HG02588 (cell line): ENCODE data around the gene TMEM14A.
A peak's percentile ranks its signal among the peaks of the same experiment; 100 is the strongest.

Experiments
- ATAC-seq: cut with Tn5 transposase; IDR thresholded peaks from one replicate; pipeline ENCODE4 v1.9.1; 2021; ENCODE audit warnings: mild to moderate bottlenecking, moderate library complexity; ENCODE audit not compliant: unreplicated experiment

Gene TMEM14A, protein sequence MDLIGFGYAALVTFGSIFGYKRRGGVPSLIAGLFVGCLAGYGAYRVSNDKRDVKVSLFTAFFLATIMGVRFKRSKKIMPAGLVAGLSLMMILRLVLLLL

DNA sequence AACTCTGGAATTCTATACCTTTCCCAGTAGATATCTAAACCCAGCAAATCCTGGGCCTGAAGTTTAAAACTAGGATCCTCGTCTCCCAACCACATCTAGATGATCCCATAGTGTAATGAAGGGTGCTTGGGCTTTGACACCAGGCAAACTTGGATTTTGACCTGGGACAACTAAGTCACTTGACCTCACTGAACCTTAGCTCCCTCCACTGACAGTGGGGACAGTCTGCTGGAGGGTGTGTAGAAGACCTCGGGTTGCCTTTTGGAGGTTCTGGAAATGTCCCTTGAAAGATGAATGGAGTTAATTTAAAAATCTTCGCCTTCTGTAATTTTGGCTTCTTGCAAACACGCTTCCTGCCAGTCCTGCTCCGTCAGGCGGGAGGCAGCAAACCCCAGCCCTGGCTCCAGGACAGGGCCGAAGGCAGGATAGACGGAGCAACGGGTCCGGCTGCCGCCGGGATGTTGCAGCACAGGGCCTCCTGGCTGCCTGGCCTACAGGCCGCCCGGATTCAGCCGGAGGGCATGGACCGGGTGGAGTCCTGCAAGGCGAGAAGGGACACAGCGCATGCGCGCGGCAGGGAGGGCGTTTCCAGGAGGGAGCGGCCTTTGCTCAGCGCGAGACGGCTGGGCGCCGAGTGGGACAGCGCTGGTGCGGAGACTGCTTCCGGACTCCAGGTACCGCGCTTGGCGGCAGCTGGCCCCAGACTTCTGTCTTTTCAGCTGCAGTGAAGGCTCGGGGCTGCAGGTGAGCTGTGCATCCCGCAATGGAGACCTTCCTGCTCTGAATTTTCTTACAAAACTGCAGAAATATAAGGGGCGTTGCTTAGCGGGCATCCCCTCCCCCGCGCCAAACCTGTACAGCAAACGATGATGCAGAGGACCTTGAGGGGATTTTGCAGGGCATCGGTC, at the start of gene TMEM14A:
Gene TMEM14A (plus strand): TSS at position 612 of the 908 bp plus-strand sequence. CDS start 5,990 bp downstream, outside the sequence.
- peak; percentile 98 for ATAC-seq

DNA sequence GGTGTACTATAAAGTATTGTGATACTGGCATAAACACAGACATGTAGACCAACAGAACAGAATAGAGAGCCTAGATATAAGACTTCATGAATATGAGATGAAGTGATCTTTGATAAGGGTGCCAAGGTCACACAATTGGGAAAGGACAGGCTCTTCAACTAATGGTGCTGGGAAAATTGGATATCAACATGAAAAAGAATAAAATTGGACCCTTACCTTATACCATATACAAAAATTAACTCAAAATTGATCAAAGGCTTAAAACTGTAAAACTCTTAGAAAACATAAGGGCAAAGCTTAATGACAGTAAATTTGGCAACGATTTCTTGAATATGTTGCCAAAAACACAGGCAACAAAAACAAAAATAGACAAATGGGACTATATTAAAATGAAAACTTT, 49.3 kb upstream of the TMEM14A start:
- ATAC-seq, result no peak

DNA sequence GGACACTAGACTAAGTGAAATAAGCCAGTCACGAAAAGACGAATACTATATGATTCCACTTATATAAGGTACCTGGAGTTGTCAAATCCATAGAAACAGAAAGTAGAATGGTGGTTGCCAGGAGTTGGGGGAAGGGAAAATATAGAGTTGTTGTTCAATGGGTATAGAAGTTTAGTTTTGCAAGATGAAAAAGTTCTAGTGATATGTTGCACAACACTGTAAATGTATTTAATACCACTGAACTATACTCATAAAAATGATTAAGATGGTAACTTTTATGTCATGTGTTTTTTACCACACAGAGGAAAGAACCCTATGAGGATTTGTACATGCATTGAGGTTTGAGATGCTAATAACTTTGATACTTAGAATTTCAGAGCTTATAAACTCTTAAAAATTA, 48.1 kb upstream of the TMEM14A start:
- no peak for ATAC-seq

DNA sequence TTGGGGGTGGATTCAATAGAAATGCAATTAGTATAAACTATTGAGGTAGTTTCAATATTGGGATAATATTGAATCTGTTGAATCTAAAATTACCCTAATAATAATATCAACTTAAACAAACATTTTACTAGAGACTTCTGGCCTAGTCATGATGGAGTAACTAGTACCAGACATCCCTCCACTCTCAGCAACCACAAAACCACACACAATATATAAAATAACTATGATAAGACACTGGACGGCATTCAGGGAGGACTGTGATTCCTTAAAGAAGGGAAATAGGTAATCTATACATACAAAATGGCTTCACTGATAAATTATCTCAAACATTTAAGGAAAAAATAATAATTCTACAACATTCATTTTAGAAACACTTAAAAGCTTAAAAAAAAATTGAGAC, 38.9 kb upstream of the TMEM14A start:
- ATAC-seq, result no peak

DNA sequence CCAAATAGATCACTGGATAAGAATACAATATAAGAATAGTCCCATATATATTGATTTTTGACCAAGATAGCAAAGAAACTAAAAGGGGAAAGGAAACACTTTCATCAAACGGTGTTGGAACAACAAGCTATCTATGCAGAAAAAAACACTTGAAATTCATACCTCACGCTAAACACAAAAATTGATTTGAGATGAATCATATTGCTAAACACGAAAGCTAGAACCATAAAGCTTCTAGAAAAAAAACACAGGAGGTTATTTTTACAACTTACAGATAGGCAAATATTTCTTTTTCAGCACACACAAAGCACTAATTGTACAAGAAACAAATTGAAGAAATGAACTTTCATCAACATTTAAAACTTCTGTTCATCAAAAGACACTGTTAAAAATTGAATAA, 36.7 kb upstream of the TMEM14A start:
- ATAC-seq, result no peak

DNA sequence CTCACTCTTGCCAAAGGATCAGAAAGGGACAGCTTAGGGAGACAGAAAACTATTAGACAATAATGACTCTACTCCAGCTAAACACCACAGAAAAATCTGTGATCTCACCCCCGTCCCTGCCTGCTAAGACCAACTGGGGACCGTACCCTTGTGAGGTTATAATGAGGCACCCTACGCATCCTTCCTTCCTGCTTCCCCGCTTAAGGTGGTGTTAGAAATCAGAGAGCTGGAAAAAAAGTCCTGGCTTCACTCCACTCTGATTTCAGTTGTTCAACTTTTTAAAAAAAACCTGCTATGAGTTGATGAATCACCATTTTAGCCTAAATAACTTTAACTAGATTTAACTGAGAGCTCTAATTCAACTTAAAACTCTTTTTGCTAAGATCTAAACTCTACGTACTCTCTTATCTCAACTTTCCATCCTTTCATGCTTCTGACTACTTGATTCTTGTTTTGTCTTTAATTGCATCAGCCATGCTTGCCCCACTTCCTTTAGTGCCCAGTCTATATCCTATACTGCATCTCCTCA, 35.8 kb upstream of the TMEM14A start:
- ATAC-seq, result no peak

DNA sequence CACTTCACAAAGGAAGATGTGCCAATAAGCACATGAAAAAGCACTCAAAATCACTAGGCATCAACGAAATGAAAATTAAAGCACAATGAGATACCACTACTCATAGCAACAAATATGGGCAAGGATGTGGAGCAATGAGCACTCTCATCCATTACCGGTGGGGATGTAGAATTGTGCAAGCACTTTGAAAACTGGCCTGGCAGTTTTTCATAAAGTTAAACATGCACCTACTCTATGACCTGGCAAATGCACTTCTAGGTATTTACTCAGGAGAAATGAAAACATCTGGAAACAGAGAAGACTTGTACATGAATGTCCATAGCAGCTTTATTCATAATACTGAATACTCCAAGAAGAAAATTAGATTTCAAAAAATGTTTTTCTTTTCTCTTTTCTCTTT, 34.1 kb upstream of the TMEM14A start:
- ATAC-seq, result no peak

DNA sequence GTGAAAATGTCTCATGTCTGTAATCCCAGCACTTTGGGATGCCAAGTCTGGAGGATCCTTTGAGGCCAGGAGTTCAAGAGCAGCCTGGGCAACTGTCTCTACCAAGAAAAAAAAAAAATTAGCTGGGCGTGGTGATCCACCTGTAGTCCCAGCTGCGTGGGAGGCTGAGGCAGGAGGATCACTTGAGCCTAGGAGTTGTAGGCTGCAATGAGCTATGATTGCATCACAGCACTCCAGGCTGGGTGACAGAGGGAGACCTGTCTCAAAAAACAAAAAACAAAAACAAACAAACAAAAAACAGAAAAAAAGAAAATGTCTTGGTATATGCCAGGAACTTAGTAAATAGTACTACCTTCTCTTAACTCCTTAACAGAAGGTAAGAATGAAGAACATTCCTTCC, 31.4 kb upstream of the TMEM14A start:
- ATAC-seq, result no peak

DNA sequence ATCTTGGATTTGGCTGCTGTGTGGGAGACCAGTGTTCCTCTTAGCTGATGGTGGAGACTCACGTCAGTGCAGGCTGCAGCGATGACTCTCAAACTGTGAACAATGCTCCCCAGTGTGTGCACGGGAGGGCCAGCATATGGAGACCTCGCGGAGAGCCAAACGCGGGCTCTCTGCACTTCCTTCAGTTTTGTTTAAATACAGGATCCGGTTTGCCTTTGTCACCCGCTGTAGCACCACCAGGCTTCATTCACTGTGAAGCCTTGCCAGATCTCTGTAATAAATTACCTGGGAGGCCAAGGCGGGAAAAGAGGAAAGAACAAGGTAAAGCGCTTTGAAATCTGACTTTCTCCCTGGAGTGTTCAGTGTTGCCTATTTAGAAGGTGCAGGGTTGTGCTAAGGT, 30.7 kb upstream of the TMEM14A start:
- no peak for ATAC-seq

DNA sequence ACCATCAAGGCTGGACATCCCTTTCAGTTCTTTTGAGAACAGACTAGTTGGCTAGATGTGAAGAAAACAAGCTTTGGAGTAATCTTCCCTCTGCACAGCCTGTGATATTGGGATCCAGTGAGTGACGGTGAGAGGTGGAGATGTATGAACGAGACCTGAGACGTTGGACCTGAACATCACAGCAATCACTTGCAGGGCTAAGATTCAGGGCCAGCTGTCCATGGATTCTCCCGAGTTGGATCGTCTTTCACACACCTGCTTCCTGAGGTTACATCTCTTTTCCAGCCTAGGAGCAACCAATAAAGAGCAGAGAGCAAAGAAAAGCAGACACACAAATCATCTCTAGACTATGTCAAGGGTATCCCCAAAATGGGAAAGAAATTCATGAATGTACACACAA, 30.0 kb upstream of the TMEM14A start:
- ATAC-seq, result no peak

DNA sequence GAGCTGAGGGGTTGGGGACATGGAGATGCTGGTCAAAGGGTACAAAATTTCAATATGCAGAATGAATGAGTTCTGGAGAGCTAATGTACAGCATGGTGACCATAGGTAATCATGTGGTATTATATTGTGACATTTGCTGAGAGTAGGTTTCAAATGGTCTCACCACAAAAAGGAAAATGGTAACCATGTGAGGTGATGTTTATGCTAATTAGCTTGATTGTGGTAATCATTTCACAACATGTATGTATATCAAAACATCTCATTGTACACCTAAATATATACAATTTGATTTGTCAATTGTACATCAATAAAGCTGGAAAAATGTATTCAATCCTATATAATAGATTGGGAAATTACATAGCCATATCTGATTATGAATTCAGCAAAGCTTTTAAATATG, 29.5 kb upstream of the TMEM14A start:
- ATAC-seq, result no peak

DNA sequence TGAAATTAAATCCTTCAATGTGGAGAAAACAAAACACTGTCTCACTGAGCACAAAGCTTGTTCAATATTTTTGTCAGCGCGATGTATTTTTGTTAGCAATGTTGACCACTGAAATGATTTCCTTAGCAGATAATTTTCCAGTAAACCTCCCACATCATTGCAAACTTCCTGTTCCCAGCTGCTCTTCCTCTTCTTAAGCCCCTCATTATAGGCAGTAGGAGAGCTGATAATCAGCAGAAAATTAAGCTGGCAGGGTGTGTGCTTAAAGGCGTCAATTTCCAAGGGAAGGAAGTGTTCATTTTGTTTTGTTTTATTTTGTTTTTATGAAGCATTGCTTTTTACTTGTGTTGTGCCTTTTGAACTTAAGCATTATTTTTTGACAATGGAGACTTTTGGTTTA, 29.1 kb upstream of the TMEM14A start:
- no peak for ATAC-seq

DNA sequence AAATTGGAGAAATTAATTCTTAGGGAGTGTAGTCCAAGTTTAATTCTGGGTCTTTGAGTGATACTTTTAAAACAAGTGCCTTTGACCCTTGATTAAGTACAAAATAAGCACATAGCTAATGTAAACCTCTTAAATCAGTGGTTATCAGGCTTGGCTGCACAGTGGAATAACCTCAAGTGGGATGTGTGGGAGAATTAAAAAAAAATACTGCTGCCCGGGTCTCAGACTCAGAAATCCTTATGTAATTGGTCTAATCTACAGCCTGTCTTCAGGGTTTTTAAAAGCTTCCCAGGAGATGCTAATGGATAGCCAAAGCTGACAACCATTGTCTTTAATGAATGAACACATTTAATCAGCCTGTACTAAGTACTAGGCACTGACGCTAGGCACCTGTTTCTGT, 28.5 kb upstream of the TMEM14A start:
- ATAC-seq, result no peak

DNA sequence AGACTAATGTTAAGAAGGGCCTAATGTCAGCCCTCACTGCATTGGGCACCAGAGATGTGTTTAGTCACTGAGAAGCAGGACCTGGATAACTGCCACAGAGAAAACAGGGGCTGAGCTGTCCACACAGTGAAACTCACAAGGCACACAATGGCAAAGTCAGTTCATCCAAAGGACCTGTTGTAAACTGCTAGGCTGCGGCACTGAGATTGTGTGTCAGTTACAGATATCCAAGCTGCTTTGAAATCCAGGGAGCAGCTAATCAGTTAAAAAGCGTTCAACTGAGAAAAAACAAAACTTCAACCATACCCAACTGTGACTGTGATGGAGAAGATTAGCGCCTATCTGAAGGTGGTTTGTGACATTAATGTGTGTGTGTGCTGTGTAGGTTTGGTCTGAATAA, 27.8 kb upstream of the TMEM14A start:
- ATAC-seq, result no peak

DNA sequence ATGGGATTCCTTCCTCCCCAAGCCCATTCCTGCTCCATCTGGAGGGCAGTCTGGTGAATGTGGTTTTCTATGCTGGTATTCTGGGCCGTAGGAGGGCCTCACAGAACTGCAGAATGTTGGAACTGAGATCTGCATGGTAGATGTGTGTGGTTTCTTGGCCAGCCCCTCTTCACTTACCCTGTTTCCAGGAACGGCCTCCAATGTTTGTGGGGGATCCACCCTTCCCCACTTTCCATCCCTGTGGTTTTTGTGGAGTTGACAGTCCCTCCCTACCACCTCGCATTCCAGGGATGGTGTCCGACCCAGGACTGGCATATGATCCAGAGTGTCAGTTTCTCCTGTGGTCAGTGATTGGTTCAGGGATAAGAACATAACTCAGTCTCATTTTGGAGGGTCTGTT, 26.7 kb upstream of the TMEM14A start:
- ATAC-seq, result no peak

DNA sequence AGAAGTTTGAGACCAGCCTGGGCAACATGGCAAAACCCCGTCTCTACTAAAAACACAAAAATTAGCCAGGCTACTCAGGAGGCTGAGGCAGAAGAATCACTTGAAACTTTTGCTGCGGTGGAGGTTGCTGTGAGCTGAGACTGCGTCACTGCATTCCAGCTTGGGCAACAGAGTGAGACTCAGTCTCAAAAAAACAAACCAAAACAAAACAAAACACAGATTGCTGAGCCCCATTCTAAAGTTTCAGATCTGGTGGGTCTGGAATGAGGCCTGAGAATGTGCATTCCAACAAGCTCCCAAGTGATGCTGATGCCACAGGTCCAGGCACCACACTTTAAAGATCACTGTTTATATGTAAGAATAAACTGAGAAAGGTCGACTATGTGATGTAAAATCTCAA, 24.9 kb upstream of the TMEM14A start:
- no peak for ATAC-seq

DNA sequence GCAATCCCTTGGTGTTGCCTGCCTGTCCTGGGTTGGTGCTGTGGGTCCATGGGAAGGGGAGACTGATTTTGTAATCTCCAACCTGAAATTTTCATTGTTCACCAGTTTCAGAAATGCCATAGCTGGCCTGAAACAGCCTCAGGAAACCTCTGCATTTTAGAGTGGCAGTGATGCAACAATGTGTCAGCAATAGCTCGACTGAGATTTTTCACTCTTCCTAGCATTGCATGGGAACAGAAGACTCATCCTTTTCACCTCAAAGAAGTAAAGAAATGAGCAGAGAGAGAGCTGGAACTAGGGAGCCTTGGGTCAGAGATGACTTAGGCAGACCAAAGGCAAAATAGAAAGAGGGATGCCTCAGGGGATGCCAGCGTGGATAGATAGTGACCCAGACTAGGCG, 23.7 kb upstream of the TMEM14A start:
- ATAC-seq, result no peak

DNA sequence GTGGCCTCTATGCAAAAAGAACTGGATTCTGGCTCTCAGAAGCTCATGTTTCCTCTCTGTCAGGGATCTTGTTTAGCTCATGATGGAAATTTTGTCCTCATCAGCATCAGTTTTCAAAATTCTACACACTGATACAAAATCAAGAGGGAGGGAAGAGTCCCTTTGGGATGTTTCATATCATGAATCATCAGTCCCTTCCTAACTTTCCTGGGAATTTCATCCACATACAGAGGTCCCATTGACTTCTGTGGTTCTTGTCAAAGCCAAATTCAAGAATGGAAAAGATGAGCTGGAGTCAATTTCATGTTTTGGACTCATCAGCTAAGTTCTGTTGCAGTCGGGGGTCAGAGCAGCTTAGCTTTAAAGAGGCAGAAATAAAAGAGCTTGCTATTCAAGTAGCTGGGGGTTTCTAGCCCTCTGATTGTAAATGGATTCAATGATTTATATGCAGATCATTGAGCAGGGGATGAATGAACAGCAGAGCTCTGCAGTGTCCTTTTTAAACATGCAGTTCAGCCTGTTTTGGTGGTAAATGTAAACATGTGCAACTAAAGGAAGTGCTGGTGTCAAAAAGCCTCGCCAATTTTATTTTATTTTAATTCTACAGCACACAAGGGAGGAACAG, 21.3 kb upstream of the TMEM14A start:
- no peak for ATAC-seq

DNA sequence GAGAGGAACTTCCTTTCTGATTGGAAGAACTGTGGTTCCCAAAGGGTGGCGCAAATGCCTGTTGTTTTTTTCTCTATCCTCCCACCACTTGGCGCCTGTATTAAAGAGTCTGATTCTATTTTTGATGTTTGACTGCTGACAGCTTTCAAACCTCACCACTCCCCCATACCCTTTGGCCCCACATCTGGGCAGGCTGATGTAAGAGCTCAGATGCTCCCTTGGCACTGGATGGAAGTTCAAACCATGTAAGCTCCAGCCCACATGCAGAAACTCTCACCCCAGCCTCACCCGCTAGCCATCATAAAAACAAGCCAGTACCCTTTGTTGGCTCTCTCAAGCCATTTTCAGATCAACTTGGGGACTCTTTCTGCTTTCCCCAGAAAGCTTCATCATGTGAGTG, 20.0 kb upstream of the TMEM14A start:
- ATAC-seq, result no peak

DNA sequence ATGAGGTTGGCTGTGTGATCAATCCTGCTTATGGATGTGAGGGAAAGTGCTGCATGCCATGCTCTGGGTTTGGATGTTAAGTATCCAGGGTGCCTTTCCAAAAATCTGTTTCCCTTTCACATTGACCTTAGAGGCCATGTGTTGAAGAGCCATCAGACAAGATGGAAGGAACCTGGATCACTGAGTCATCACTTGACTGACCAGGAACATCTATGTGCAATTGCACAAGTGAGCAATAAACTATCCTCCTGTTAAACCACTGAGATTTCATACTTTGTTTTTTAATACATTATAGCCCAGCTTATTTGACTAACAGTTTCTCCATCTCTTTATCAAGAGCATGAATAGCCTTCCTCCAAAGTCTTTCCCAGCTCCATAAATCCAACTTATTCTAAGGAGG, 17.8 kb upstream of the TMEM14A start:
- ATAC-seq, result no peak

DNA sequence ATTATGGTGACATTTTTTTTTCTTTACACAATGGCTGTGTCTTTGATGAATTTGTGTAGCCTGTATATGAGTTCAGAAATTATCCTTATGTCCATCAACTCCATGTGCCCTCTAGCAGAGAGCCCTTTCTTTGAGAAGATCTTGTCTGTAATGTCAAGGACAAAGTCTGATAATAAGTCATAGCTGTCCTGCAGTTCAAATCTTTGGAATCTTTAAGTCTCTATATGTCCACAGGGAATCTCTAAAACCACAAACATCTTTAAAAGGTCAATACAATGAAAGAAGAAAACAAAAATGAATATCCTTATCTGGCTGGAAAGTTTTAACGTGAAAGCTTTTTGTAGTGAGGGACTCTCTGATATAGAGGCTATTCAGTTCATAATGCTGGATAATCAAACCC, 16.9 kb upstream of the TMEM14A start:
- no peak for ATAC-seq

DNA sequence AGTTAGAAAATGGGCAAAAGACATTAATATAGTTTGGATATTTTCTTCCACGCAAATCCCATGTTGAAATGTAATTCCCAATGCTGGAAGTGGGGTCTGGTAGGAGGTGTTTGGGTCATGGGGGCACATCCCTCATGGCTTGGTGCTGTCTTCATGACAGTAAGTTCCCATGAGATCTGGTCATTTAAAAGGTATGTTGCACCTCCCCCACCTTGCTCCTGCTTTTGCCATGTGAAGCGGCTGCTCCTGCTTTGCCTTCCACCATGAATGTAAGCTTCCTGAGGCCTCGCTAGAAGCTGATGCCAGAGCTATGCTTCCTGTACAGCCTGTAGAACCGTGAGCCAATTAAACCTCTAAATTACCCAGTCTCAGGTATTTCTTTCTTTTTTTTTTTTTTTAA, 16.3 kb upstream of the TMEM14A start:
- ATAC-seq, result no peak
